K562 (cell line): ENCODE results near the gene KCNH2.

Source experiments
- CHD2 ChIP-seq: IDR thresholded peaks from 2 replicates; pipeline ENCODE4 v1.6.1; 2011; ENCODE audit warnings: low read depth, low read length
- IRF2 ChIP-seq: sonication (generic); formaldehyde crosslinking; IDR thresholded peaks from 2 replicates; pipeline ENCODE4 v1.8.1; 2022; ENCODE audit warnings: mild to moderate bottlenecking, missing genetic modification reagents
- L3MBTL2 ChIP-seq: fragments of 450-650 bp; IDR thresholded peaks from 2 replicates; pipeline ENCODE4 v1.6.1; 2016; ENCODE audit warnings: mild to moderate bottlenecking, moderate library complexity
- NFYB ChIP-seq: IDR thresholded peaks from 2 replicates; pipeline ENCODE4 v1.6.1; 2011; ENCODE audit warnings: mild to moderate bottlenecking, moderate library complexity; ENCODE audit not compliant: insufficient read length; ENCODE audit errors: extremely low read depth
- POLR2A ChIP-seq: fragments of 450-650 bp; conservative IDR thresholded peaks from 2 replicates; pipeline ENCODE4 v1.6.1; 2016
- SMC3 ChIP-seq: conservative IDR thresholded peaks from 2 replicates; pipeline ENCODE4 v1.6.1; 2011; ENCODE audit warnings: low read depth, low read length, improper control_type of control experiment; ENCODE audit not compliant: insufficient read depth
- ZNF224 ChIP-seq: sonication (generic); formaldehyde crosslinking; IDR thresholded peaks from 2 replicates; pipeline ENCODE4 v1.8.0; 2022; ENCODE audit warnings: mild to moderate bottlenecking, missing genetic modification reagents
- TF ChIP-seq, protein P1 (sequence below), 3 experiments: IDR thresholded peaks in 2 of 3; conservative IDR thresholded peaks in 1 of 3; 2 replicates each; pipeline ENCODE4 v1.5.1; 2011 to 2012; ENCODE audit warnings: low read length in 3 of 3, mild to moderate bottlenecking in 3 of 3, control low read depth in 2 of 3, improper control_type of control experiment in 1 of 3, inconsistent platforms in 1 of 3, low read depth in 1 of 3, mixed read lengths in 1 of 3, moderate library complexity in 1 of 3; ENCODE audit not compliant: insufficient read depth in 2 of 3
- TF ChIP-seq, protein P2 (sequence below): fragments of 450-650 bp; formaldehyde crosslinking; IDR thresholded peaks from 2 replicates; pipeline ENCODE4 v1.4.0; 2020; ENCODE audit warnings: mild to moderate bottlenecking, moderate library complexity
- TF ChIP-seq, protein P3 (sequence below): sonication (generic); formaldehyde crosslinking; IDR thresholded peaks from 2 replicates; pipeline ENCODE4 v1.8.1; 2023; ENCODE audit warnings: mild to moderate bottlenecking, missing genetic modification reagents

DNA sequence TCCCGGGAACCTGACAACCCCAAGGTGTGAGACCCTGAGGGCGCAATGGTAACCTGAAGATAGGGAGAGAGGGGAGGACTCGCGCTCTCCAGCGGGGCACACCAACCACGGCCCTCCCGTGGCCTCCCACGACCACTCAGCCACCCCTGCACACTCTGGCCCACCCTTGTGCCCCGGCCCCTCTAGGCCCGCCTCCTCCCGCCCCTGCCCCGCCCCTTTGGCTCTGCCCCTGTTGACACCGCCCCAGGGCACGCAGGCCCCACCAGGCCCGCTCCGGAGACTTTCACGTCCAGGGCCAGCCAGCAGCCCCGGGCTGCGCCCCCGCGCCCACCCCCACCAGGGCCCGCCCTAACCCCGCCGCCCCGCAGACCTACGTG lies 35.2 kb upstream of the KCNH2 start:
- TF ChIP-seq SMC3 (no peak), CHD2 (no peak), NFYB (no peak), POLR2A (no peak), ZNF224 (CRISPR knock-in tag) (no peak), IRF2 (CRISPR knock-in tag) (no peak), L3MBTL2 (no peak)
- TF ChIP-seq, protein P1, sequence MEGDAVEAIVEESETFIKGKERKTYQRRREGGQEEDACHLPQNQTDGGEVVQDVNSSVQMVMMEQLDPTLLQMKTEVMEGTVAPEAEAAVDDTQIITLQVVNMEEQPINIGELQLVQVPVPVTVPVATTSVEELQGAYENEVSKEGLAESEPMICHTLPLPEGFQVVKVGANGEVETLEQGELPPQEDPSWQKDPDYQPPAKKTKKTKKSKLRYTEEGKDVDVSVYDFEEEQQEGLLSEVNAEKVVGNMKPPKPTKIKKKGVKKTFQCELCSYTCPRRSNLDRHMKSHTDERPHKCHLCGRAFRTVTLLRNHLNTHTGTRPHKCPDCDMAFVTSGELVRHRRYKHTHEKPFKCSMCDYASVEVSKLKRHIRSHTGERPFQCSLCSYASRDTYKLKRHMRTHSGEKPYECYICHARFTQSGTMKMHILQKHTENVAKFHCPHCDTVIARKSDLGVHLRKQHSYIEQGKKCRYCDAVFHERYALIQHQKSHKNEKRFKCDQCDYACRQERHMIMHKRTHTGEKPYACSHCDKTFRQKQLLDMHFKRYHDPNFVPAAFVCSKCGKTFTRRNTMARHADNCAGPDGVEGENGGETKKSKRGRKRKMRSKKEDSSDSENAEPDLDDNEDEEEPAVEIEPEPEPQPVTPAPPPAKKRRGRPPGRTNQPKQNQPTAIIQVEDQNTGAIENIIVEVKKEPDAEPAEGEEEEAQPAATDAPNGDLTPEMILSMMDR (IDR thresholded peaks at IDR 0.05 in 2 of 3, conservative IDR thresholded peaks at IDR 0.05 in 1 of 3; ENCODE audit: insufficient read depth in 2 of 3, low read depth in 1 of 3, low read length in 3 of 3): no peak
- TF ChIP-seq, protein P2, sequence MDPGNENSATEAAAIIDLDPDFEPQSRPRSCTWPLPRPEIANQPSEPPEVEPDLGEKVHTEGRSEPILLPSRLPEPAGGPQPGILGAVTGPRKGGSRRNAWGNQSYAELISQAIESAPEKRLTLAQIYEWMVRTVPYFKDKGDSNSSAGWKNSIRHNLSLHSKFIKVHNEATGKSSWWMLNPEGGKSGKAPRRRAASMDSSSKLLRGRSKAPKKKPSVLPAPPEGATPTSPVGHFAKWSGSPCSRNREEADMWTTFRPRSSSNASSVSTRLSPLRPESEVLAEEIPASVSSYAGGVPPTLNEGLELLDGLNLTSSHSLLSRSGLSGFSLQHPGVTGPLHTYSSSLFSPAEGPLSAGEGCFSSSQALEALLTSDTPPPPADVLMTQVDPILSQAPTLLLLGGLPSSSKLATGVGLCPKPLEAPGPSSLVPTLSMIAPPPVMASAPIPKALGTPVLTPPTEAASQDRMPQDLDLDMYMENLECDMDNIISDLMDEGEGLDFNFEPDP (CRISPR knock-in tag): no peak
- TF ChIP-seq, protein P3, sequence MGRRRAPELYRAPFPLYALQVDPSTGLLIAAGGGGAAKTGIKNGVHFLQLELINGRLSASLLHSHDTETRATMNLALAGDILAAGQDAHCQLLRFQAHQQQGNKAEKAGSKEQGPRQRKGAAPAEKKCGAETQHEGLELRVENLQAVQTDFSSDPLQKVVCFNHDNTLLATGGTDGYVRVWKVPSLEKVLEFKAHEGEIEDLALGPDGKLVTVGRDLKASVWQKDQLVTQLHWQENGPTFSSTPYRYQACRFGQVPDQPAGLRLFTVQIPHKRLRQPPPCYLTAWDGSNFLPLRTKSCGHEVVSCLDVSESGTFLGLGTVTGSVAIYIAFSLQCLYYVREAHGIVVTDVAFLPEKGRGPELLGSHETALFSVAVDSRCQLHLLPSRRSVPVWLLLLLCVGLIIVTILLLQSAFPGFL (CRISPR knock-in tag): no peak
